NT2/D1 (cell line): ENCODE measurements around the gene UCKL1.
A peak's percentile ranks its signal among the peaks of the same experiment; 100 is the strongest.

ENCODE experiments used
- DNase-seq: peaks from one replicate; pipeline ENCODE4 v3.0.0-alpha.2; 2011; ENCODE audit warnings: low read depth, low spot score
- H3K27me3 ChIP-seq: 2 replicates; pipeline ENCODE4 v1.6.0; 2011; ENCODE audit warnings: mild to moderate bottlenecking; ENCODE audit not compliant: insufficient read length, insufficient read depth
- H3K36me3 ChIP-seq: 2 replicates; pipeline ENCODE4 v1.6.1; 2011; ENCODE audit warnings: mild to moderate bottlenecking, low read length, mixed read lengths; ENCODE audit not compliant: insufficient read depth, insufficient read length
- H3K4me1 ChIP-seq: 2 replicates; pipeline ENCODE4 v1.5.1; 2011; ENCODE audit not compliant: insufficient read depth, insufficient read length
- H3K4me3 ChIP-seq: 2 replicates; pipeline ENCODE4 v1.5.1; 2011; ENCODE audit warnings: low read depth; ENCODE audit not compliant: insufficient read length
- H3K9ac ChIP-seq: 2 replicates; pipeline ENCODE4 v1.6.0; 2011; ENCODE audit warnings: low read depth; ENCODE audit not compliant: insufficient read length
- H3K9me3 ChIP-seq: 2 replicates; pipeline ENCODE4 v1.5.1; 2011; ENCODE audit warnings: mild to moderate bottlenecking, low read length; ENCODE audit not compliant: insufficient read depth
- SUZ12 ChIP-seq: IDR thresholded peaks from 2 replicates; pipeline ENCODE4 v1.6.1; 2011; ENCODE audit not compliant: insufficient read length, insufficient read depth; ENCODE audit errors: extremely low read depth
- YY1 ChIP-seq: IDR thresholded peaks from 2 replicates; pipeline ENCODE4 v1.6.1; 2011; ENCODE audit not compliant: insufficient read length, insufficient read depth
- ZNF274 ChIP-seq: IDR thresholded peaks from 2 replicates; pipeline ENCODE4 v1.6.1; 2011; ENCODE audit warnings: mild to moderate bottlenecking, low read depth, low read length

Gene UCKL1

GRCh38 chr20:63955827-63956663, at the start of gene UCKL1:
Gene UCKL1, minus strand, starts transcription at chr20:63956416. Its CDS starts 44 bp downstream, at chr20:63956372.
- Histone ChIP-seq H3K4me3 (peak within 1 kb of the TSS; percentile 99), H3K9me3 (no peaks in the 10 kb centered on the region), H3K4me1 (peaks cover 45% of the 10 kb centered on the region), H3K9ac (peak within 1 kb of the TSS; percentile 100), H3K27me3 (no peaks in the 10 kb centered on the region), H3K36me3 (peaks cover 46% of the 10 kb centered on the region)
- DNase-seq, result peak; percentile 86
- TF ChIP-seq ZNF274 (no peak), YY1 (no peak), SUZ12 (no peak)

- TF ChIP-seq ZNF274 (no peak), SUZ12 (no peak), YY1 (no peak)
- no peaks in the 10 kb centered on the region for H3K27me3 ChIP-seq
- peaks cover 4% of the 10 kb centered on the region for H3K4me1 ChIP-seq
- peaks cover 84% of the 10 kb centered on the region for H3K36me3 ChIP-seq
- no peak overlapping the region for H3K9ac ChIP-seq
- peaks cover 21% of the 10 kb centered on the region for H3K9me3 ChIP-seq
- no peak overlapping the region for H3K4me3 ChIP-seq
- no peak for DNase-seq
Measured at GRCh38 chr20:64005394-64005793, 49.2 kb upstream of the UCKL1 start.

- TF ChIP-seq ZNF274 (no peak), YY1 (no peak), SUZ12 (no peak)
- H3K4me3 ChIP-seq, result no peak overlapping the region
- no peak for DNase-seq
- H3K4me1 ChIP-seq, result peaks cover 12% of the 10 kb centered on the region
- no peak overlapping the region for H3K9ac ChIP-seq
- H3K9me3 ChIP-seq, result peaks cover 18% of the 10 kb centered on the region
- H3K27me3 ChIP-seq, result no peaks in the 10 kb centered on the region
- H3K36me3 ChIP-seq, result peaks cover 84% of the 10 kb centered on the region
Measured at GRCh38 chr20:64003960-64004725, 47.9 kb upstream of the UCKL1 start.

GRCh38 chr20:64001607-64002011, 45.4 kb upstream of the UCKL1 start:
- H3K9ac ChIP-seq, result no peak overlapping the region
- H3K27me3 ChIP-seq, result no peaks in the 10 kb centered on the region
- no peak overlapping the region for H3K4me3 ChIP-seq
- no peak for DNase-seq
- TF ChIP-seq YY1, result no peak
- TF ChIP-seq ZNF274, result no peak
- no peak for TF ChIP-seq SUZ12
- H3K4me1 ChIP-seq, result peaks cover 11% of the 10 kb centered on the region
- H3K36me3 ChIP-seq, result peaks cover 81% of the 10 kb centered on the region
- no peaks in the 10 kb centered on the region for H3K9me3 ChIP-seq

- Histone ChIP-seq H3K4me1 (peaks cover 11% of the 10 kb centered on the region), H3K36me3 (peaks cover 83% of the 10 kb centered on the region), H3K9me3 (no peaks in the 10 kb centered on the region), H3K9ac (no peak overlapping the region), H3K4me3 (no peak overlapping the region), H3K27me3 (no peaks in the 10 kb centered on the region)
- no peak for DNase-seq
- TF ChIP-seq ZNF274, result no peak
- TF ChIP-seq YY1, result no peak
- TF ChIP-seq SUZ12, result no peak
Measured at GRCh38 chr20:64000906-64001305, 44.7 kb upstream of the UCKL1 start.

- no peak for DNase-seq
- peaks cover 15% of the 10 kb centered on the region for H3K4me1 ChIP-seq
- peaks cover 23% of the 10 kb centered on the region for H3K27me3 ChIP-seq
- no peak overlapping the region for H3K9ac ChIP-seq
- no peak for TF ChIP-seq SUZ12
- no peak overlapping the region for H3K4me3 ChIP-seq
- peaks cover 52% of the 10 kb centered on the region for H3K36me3 ChIP-seq
- H3K9me3 ChIP-seq, result no peaks in the 10 kb centered on the region
Measured at GRCh38 chr20:63982937-63983336, 26.7 kb upstream of the UCKL1 start.
